HCT116 (cell line): ENCODE results near the gene RAB11A.

Experiments used
- CEBPB ChIP-seq: IDR thresholded peaks from 2 replicates; pipeline ENCODE4 v1.6.1; 2012; ENCODE audit warnings: low read depth
- ELF1 ChIP-seq: IDR thresholded peaks from 2 replicates; pipeline ENCODE4 v1.6.1; 2012; ENCODE audit warnings: low read depth, borderline replicate concordance
- MAX ChIP-seq: IDR thresholded peaks from 2 replicates; pipeline ENCODE4 v1.6.1; 2012
- POLR2A ChIP-seq: IDR thresholded peaks from 2 replicates; pipeline ENCODE4 v1.7.0; 2011; ENCODE audit warnings: borderline replicate concordance; ENCODE audit not compliant: insufficient read depth, insufficient read length; ENCODE audit errors: extremely low read depth
- POLR2AphosphoS5 ChIP-seq: IDR thresholded peaks from 2 replicates; pipeline ENCODE4 v1.6.1; 2011; ENCODE audit warnings: mild to moderate bottlenecking, low read depth, low read length, moderate library complexity
- RAD21 ChIP-seq: IDR thresholded peaks from 2 replicates; pipeline ENCODE4 v1.6.1; 2012; ENCODE audit warnings: low read depth, mild to moderate bottlenecking
- SP1 ChIP-seq: IDR thresholded peaks from 2 replicates; pipeline ENCODE4 v1.6.1; 2012; ENCODE audit warnings: low read depth
- ZBTB33 ChIP-seq: IDR thresholded peaks from 2 replicates; pipeline ENCODE4 v1.6.1; 2011; ENCODE audit warnings: mild to moderate bottlenecking, low read length, moderate library complexity; ENCODE audit not compliant: insufficient replicate concordance; ENCODE audit errors: extremely low read depth
- ZFX ChIP-seq: fragments of 450-650 bp; IDR thresholded peaks from 2 replicates; pipeline ENCODE4 v1.6.1; 2017
- TF ChIP-seq, protein P1 (sequence below), 3 experiments: fragments of 200-600 bp in 1 of 3; sonication (generic) in 1 of 3; IDR thresholded peaks in 2 of 3; conservative IDR thresholded peaks in 1 of 3; 2 replicates each; pipeline ENCODE4 v1.5.1; 2012 to 2017; ENCODE audit warnings: low read depth in 2 of 3, low read length in 2 of 3, antibody characterized with exemption in 1 of 3, borderline replicate concordance in 1 of 3, control low read depth in 1 of 3, mild to moderate bottlenecking in 1 of 3, mixed read lengths in 1 of 3, mixed run types in 1 of 3, moderate library complexity in 1 of 3; ENCODE audit not compliant: insufficient read depth in 1 of 3
- TF ChIP-seq, protein P2 (sequence below): IDR thresholded peaks from 2 replicates; pipeline ENCODE4 v1.6.1; 2012; ENCODE audit warnings: low read depth
- TF ChIP-seq, protein P3 (sequence below): IDR thresholded peaks from 2 replicates; pipeline ENCODE4 v1.6.1; 2012

- no peak for TF ChIP-seq POLR2AphosphoS5
- TF ChIP-seq, protein P1, sequence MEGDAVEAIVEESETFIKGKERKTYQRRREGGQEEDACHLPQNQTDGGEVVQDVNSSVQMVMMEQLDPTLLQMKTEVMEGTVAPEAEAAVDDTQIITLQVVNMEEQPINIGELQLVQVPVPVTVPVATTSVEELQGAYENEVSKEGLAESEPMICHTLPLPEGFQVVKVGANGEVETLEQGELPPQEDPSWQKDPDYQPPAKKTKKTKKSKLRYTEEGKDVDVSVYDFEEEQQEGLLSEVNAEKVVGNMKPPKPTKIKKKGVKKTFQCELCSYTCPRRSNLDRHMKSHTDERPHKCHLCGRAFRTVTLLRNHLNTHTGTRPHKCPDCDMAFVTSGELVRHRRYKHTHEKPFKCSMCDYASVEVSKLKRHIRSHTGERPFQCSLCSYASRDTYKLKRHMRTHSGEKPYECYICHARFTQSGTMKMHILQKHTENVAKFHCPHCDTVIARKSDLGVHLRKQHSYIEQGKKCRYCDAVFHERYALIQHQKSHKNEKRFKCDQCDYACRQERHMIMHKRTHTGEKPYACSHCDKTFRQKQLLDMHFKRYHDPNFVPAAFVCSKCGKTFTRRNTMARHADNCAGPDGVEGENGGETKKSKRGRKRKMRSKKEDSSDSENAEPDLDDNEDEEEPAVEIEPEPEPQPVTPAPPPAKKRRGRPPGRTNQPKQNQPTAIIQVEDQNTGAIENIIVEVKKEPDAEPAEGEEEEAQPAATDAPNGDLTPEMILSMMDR (IDR thresholded peaks at IDR 0.05 in 2 of 3, conservative IDR thresholded peaks at IDR 0.05 in 1 of 3; ENCODE audit: borderline replicate concordance in 1 of 3, insufficient read depth in 1 of 3, low read depth in 2 of 3, low read length in 2 of 3): no peak
- no peak for TF ChIP-seq ZFX
- no peak for TF ChIP-seq ZBTB33
- no peak for TF ChIP-seq MAX
- TF ChIP-seq, protein P2, sequence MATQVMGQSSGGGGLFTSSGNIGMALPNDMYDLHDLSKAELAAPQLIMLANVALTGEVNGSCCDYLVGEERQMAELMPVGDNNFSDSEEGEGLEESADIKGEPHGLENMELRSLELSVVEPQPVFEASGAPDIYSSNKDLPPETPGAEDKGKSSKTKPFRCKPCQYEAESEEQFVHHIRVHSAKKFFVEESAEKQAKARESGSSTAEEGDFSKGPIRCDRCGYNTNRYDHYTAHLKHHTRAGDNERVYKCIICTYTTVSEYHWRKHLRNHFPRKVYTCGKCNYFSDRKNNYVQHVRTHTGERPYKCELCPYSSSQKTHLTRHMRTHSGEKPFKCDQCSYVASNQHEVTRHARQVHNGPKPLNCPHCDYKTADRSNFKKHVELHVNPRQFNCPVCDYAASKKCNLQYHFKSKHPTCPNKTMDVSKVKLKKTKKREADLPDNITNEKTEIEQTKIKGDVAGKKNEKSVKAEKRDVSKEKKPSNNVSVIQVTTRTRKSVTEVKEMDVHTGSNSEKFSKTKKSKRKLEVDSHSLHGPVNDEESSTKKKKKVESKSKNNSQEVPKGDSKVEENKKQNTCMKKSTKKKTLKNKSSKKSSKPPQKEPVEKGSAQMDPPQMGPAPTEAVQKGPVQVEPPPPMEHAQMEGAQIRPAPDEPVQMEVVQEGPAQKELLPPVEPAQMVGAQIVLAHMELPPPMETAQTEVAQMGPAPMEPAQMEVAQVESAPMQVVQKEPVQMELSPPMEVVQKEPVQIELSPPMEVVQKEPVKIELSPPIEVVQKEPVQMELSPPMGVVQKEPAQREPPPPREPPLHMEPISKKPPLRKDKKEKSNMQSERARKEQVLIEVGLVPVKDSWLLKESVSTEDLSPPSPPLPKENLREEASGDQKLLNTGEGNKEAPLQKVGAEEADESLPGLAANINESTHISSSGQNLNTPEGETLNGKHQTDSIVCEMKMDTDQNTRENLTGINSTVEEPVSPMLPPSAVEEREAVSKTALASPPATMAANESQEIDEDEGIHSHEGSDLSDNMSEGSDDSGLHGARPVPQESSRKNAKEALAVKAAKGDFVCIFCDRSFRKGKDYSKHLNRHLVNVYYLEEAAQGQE: no peak
- TF ChIP-seq POLR2A: no peak
- TF ChIP-seq, protein P3, sequence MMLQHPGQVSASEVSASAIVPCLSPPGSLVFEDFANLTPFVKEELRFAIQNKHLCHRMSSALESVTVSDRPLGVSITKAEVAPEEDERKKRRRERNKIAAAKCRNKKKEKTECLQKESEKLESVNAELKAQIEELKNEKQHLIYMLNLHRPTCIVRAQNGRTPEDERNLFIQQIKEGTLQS: no peak
- no peak for TF ChIP-seq RAD21
- no peak for TF ChIP-seq ELF1
- no peak for TF ChIP-seq CEBPB
- no peak for TF ChIP-seq SP1
These were observed 31.7 kb upstream of the RAB11A start for GRCh38 chr15:65837301-65838294.
